Epidermal melanocyte (primary cell): Measurements from ENCODE around the gene RBFOX2.
A peak's percentile ranks its signal among the peaks of the same experiment; 100 is the strongest.

Experiments
- DNase-seq: peaks from one replicate; pipeline ENCODE4 v3.0.0; 2011; ENCODE audit warnings: low spot score; ENCODE audit not compliant: insufficient read length

Gene RBFOX2

DNA sequence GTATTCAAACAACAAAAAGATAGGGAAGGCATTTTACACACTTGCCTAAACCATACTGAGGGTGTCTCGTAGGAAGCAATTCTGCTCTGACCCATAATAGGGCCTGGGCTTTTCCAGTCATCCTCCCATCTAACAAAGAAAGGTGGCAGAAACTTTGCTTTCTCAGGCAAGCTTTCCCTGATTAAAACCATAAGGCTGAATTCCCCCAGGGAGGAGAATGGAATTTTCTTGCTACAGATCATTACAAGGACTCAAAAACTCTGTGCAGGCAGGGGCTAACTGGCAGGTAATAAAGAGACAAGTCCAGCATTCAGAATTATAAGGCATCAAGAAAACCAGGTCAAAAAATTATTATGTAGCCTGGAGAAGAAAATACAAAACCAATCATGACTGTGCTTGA lies 90.4 kb downstream of the RBFOX2 start:
- no peak for DNase-seq

DNA sequence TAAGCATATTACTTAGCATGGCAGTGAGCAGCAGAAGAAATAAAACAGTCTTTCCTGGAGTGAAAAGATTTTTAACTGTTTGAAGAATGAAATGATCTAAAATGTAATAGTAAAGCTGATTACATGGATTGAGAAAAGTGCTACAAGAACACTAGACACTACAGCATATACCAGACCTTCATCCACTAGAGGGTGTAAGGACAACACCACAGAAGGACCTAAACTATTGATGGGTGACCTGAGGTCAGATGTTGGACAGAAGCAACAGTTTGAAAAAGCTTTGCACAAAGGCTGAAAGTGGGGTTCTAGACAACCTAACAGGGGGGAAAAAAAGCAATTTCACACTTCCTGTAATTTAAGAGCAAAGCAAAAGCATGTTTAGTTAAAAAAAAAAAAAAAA lies 97.7 kb downstream of the RBFOX2 start:
- DNase-seq, result peak; percentile 56

GRCh38 chr22:35928285-35928798 lies 100.3 kb downstream of the RBFOX2 start:
- no peak for DNase-seq

DNA sequence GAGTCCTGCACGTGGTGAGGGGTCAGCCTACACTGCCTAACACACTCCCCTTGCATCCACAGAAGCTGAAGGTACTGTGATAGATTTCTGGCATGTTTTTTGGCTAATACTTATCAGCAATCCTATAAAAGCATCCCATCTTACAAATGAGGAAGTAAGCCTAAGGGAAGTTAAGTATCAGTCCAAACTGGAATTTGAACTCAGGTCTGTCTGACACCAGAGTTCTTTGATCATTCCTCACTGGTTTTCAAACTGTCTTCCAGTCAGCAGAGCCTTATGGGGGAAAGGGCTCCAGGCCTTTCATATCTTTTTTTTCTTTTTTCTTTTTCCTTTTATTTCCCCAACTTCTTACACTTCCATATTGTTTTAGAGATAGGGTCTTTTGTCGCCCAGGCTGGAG lies 105.6 kb downstream of the RBFOX2 start:
- no peak for DNase-seq

- no peak for DNase-seq
Observed at GRCh38 chr22:35921777-35922176, 106.8 kb downstream of the RBFOX2 start.

DNA sequence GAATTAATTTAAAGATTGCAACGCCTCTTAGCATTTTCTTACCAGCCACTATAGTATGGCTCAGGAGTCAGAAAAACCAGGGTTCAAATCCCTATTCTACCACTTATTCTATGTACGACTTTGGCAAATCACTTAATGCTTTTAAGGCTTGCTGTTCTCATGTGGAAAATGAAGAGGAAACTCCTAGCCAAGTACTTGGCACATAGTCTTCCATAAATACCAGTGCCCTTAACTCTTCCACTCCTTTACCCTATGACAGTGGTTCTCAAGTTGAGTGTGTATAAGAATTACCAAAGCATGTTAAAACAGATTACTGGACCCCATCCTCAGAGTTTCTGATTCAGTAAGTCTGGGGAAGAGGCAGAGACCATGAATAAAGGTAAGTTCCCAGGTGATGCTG lies 107.6 kb downstream of the RBFOX2 start:
- no peak for DNase-seq

DNA sequence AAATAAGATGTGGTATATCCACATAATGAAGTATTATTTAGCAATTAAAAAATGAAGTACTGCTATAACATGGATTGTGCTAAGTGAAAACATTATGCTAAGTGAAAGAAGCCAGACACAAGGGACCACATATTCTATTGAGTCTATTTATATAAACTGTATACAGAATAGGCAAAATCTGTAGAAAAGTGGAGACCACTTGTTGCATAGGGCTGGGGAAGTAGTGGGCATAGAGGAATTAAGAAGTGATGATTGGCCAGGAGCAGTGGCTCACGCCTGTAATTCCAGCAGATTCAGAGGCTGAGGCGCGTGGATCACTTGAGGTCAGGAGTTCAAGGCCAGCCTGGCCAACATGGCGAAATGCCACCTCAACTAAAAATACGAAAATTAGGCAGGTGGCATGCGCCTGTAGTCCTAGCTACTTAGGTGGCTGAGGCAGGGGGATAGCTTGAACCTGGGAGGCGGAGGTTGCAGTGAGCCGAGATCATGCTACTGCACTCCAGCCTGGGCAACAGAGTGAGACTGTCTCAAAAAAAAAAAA lies 109.6 kb downstream of the RBFOX2 start:
- DNase-seq, result no peak

DNA sequence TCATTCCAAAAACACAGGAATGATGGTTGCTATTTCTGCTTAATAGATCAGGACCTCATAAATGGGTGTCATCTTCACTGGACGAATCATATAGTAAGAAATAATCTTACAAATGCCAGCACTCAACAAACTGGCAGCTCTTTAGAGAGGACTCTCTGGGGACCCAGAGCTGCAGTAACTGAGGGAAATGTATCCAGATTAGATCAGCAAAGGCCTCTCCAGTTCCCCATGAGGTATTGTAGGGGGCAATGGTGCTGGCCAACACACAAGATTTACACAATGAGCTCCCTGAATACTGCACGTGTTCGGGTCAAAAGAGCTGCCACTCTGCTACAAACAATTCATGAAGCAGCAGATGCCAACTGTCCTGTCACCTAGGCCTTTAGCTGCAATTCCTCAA lies 110.2 kb downstream of the RBFOX2 start:
- DNase-seq, result no peak

DNA sequence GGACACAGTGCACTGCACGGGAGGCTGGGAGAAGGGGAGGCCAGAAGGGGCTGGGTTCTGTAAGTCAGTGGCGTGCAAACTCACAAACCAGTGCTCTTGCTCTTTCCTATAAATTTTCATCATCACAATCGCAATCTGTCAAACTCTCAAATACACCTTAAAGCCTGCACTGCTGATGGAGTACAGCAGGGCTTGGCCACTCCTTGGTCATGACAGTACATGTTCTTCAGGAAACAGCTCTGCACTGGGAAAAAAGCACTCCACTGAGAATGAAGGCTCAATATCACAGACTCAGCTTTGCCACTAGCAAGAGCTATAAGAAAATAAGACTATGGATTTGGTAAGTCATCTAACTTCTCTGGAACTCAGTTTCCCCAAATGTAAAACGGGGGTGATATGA lies 111.0 kb downstream of the RBFOX2 start:
- DNase-seq, result no peak

- DNase-seq, result no peak
Observed at GRCh38 chr22:35915477-35916013, 113.1 kb downstream of the RBFOX2 start.

DNA sequence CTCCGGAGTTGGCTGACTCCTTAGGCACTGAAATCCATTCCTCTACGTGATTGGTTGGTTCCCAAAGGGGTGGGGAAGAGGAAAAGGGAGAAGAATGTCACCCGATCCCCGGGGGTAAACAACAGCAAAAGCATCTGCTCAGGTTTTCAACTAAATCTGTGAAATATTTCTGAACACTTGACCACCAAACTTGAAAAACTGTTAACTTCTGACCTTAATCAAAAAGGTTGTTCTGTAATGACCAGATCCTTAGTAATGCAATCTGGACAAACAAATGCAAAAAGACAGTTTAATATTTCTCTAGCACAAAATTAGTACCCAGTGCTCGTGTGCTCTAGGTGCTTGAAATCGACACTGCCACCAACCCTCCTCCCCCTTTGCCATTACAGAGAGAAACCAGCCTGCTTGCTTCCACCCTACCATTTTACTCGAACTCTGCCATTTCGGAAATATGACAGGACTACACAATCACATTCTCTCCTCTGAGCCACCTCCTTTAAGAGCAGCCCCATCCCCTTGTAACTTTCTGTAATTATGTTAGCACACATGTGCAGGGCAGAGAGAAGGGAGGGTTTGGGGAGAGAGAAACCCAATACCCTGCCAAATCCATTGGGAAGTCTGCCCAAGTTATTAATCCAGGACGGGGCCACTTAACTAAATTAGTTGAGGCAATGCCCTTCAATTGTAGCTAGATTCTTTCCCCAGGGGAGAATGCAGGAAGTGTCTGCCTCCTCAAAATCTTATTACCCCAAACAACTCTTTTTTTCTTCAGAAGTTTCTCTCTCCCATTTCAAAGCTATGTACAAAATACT lies 113.8 kb downstream of the RBFOX2 start:
- peak; percentile 65 for DNase-seq

- no peak for DNase-seq
Observed at GRCh38 chr22:35914357-35914664, 114.3 kb downstream of the RBFOX2 start.

DNA sequence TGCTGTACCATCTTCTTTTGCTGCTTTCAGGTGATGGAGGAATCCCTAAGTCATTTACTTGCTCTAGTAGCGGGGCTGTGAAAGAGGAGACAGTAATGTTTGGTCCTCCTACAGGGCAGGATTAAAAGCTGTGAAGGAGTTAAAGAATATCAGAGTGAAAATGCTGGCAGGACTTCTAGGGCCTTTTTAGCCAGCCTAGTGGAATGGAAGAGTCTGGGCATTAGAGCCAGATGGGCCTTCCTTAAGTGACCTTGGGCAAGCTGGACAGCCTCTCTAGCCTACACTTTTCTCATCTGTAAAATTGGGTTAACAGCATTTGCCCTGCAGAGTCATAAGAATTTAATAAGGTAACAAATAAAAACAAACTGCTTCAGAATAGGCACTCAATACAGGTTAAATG lies 114.7 kb downstream of the RBFOX2 start:
- DNase-seq, result no peak

GRCh38 chr22:35912658-35913057 lies 116.0 kb downstream of the RBFOX2 start:
- DNase-seq, result no peak

- no peak for DNase-seq
Observed at GRCh38 chr22:35911877-35912276, 116.7 kb downstream of the RBFOX2 start.

DNA sequence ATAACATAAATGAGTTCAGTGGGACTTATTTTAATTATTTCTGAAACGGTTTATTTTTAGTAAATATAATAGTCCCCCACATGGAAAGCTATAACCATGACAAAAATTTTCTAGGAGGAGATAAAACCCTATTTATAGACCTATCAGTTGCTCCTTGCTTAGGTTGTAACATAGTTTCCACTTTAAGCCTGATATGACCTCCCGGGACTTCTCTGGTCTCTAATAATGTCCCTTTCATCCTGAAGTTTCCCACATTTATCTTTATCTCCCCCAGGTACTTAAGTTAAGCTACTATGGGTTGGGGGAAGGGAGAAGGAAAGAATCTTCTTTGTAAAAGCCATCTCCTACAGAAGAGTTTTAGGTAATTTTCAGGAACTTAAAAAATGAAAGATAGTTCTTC lies 117.7 kb downstream of the RBFOX2 start:
- DNase-seq, result no peak

GRCh38 chr22:35910003-35910769 lies 118.4 kb downstream of the RBFOX2 start:
- no peak for DNase-seq

DNA sequence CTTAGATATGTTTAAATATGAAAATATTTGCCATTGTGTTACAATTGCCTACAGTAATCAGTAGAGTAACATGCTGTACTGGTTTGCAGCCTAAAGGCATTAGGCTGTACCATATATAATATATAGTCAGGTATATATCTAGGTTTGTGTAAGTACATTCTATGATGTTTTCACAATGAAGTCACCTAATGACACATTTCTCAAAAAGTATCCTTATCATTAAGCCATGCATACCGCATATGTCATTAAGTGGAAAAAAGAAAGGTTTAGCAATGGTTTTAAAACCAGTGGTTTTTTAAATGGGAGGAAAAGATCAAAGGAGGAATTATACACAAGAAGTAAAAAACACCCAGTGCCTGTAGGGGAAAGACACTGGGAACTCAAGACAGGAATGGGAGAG lies 122.7 kb downstream of the RBFOX2 start:
- DNase-seq, result no peak

GRCh38 chr22:35904752-35905151 lies 123.9 kb downstream of the RBFOX2 start:
- no peak for DNase-seq

- DNase-seq, result no peak
Observed at GRCh38 chr22:35904336-35904692, 124.3 kb downstream of the RBFOX2 start.

DNA sequence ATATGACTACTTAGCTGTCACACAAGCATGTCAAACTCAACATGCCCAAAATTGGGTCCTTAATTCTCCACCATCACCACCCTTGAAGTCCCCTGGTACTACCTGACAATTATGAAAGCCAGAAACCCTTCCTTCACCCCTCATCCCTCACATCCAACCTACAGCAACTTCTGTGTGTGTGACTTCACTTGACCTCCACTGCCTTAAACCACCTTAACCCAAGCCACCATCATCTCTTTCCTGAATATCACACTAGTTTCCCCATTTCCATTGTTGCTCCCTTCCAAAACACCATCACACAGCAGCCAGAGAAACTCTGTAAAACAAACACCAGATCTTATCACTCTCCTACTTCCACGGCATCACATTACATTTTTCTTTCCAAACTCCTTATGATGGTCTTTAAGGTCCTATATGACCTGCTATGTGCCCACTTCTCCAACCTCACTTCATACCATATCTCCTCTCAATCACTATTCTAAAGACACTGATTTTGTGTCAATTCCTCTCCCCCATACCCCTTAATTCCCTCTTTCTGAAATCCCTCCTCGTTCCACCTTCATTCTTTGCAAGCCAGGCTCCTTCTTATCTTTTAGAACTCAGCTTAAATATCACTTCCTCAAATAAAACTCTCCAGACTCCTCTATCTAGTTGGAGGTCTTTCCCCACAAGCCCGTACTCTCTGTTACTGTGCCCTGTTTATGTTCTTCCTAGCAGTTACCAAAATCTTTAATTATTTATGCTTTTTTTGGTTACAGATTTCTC lies 124.9 kb downstream of the RBFOX2 start:
- no peak for DNase-seq
